Activated CD8-positive, alpha-beta memory T cell treated with anti-CD3 and anti-CD28 coated beads for 36 hours (primary cell): ENCODE measurements around the gene SF3B3. TPM values are rescaled to one million over a fixed set of nuclear protein-coding genes. Genes with fewer than 3 reads are reported as not detected.
"Not testable (repeated sequence)": the region's sequence is repeated elsewhere in the genome, so short reads cannot be mapped to it uniquely, and the experiment has no call there.

Experiments
- CTCF ChIA-PET: fragments of 350-600 bp; sonication (Branson Sonifier 250); formaldehyde crosslinking; loops from one replicate; lab custom pipeline; 2021; ENCODE audit warnings: antibody characterized with exemption; lab: Charles Lee
- POLR2A ChIA-PET: fragments of 350-600 bp; sonication (Branson Sonifier 250); formaldehyde crosslinking; loops from one replicate; lab custom pipeline; 2021; ENCODE audit warnings: antibody characterized with exemption; lab: Charles Lee
- total RNA-seq, 2 experiments: library from RNA; stranded (reverse); gene quantifications; one replicate each; pipeline ENCODE4 v1.2.3, GENCODE V29; 2021

Gene SF3B3
- total RNA-seq, 2 experiments from 2014 or later = 611 to 626 TPM

- CTCF ChIA-PET = no interaction called here
Observed at GRCh38 chr16:70598937-70599503, 75.4 kb downstream of the SF3B3 start.

GRCh38 chr16:70600730-70601129 lies 77.1 kb downstream of the SF3B3 start:
- ChIA-PET CTCF (no interaction called here), POLR2A (no interaction called here)

More at GRCh38 chr16:70598937-70599503, 75.4 kb downstream of the SF3B3 start:
- POLR2A ChIA-PET = no interaction called here

- CTCF ChIA-PET = no interaction called here
- POLR2A ChIA-PET = no interaction called here
Observed at GRCh38 chr16:70601576-70602575, 78.3 kb downstream of the SF3B3 start.

GRCh38 chr16:70602831-70603230 lies 79.2 kb downstream of the SF3B3 start:
- POLR2A ChIA-PET = no interaction called here
- CTCF ChIA-PET = no interaction called here

- POLR2A ChIA-PET = no interaction called here
Observed at GRCh38 chr16:70604407-70605282, 81.0 kb downstream of the SF3B3 start.

GRCh38 chr16:70605283-70605657 lies 81.7 kb downstream of the SF3B3 start:
- ChIA-PET CTCF (no interaction called here), POLR2A (no interaction called here)

More at GRCh38 chr16:70604407-70605282, 81.0 kb downstream of the SF3B3 start:
- CTCF ChIA-PET = no interaction called here

GRCh38 chr16:70608521-70608920 lies 84.9 kb downstream of the SF3B3 start:
- ChIA-PET CTCF (no interaction called here), POLR2A (no interaction called here)

GRCh38 chr16:70610273-70611223 lies 86.9 kb downstream of the SF3B3 start:
- POLR2A ChIA-PET = no interaction called here
- CTCF ChIA-PET = no interaction called here

- ChIA-PET POLR2A (no interaction called here), CTCF (no interaction called here)
Observed at GRCh38 chr16:70611224-70611598, 87.6 kb downstream of the SF3B3 start.

- ChIA-PET POLR2A (no interaction called here), CTCF (no interaction called here)
Observed at GRCh38 chr16:70611785-70612303, 88.2 kb downstream of the SF3B3 start.

GRCh38 chr16:70612931-70613330 lies 89.3 kb downstream of the SF3B3 start:
- CTCF ChIA-PET = interaction anchor here (0.6 kb wide), 1 partner anchor 36 kb away, joined by 3 read pairs; no protein-coding TSS in a partner anchor
- POLR2A ChIA-PET = no interaction called here

GRCh38 chr16:70614208-70614951 lies 90.8 kb downstream of the SF3B3 start:
- POLR2A ChIA-PET = no interaction called here

GRCh38 chr16:70615945-70616344 lies 92.3 kb downstream of the SF3B3 start:
- CTCF ChIA-PET = no interaction called here

More at GRCh38 chr16:70614208-70614951, 90.8 kb downstream of the SF3B3 start:
- CTCF ChIA-PET = interaction anchor here (0.6 kb wide), 1 partner anchor 27 kb away, joined by 5 read pairs; no protein-coding TSS in a partner anchor

GRCh38 chr16:70621864-70622263 lies 98.2 kb downstream of the SF3B3 start:
- POLR2A ChIA-PET, CTCF ChIA-PET: not testable (repeated sequence)

More at GRCh38 chr16:70615945-70616344, 92.3 kb downstream of the SF3B3 start:
- POLR2A ChIA-PET = no interaction called here
